Muscle layer of duodenum (tissue), 2 donors: ENCODE results near the gene OR10K1.

Experiments
- H3K27ac ChIP-seq: one replicate; pipeline ENCODE4 v1.7.0; 2013; ENCODE audit warnings: mild to moderate bottlenecking, low read length
- H3K27me3 ChIP-seq: one replicate; pipeline ENCODE4 v1.7.0; 2013; ENCODE audit warnings: low read depth, mild to moderate bottlenecking, control low read depth, low read length
- H3K36me3 ChIP-seq, 2 donors: one replicate each; pipeline ENCODE4 v1.7.0; 2013; ENCODE audit warnings: low read length in 2 of 2, control low read depth in 1 of 2, mild to moderate bottlenecking in 1 of 2; ENCODE audit not compliant: insufficient read depth in 2 of 2, control insufficient read depth in 1 of 2
- H3K4me1 ChIP-seq, 2 donors: one replicate each; pipeline ENCODE4 v1.7.0; 2013; ENCODE audit warnings: low read length in 2 of 2, mild to moderate bottlenecking in 2 of 2, control low read depth in 1 of 2, moderate library complexity in 1 of 2; ENCODE audit not compliant: insufficient read depth in 2 of 2, control insufficient read depth in 1 of 2
- H3K4me3 ChIP-seq, 2 donors: one replicate each; pipeline ENCODE4 v1.7.0; 2013; ENCODE audit warnings: low read length in 2 of 2, low read depth in 1 of 2, mild to moderate bottlenecking in 1 of 2
- H3K9me3 ChIP-seq, 2 donors: one replicate each; pipeline ENCODE4 v1.7.0; 2013; ENCODE audit warnings: low read length in 2 of 2, control low read depth in 1 of 2, mild to moderate bottlenecking in 1 of 2; ENCODE audit not compliant: control insufficient read depth in 1 of 2
- donor health status: healthy.

OR10K1 gene

GRCh38 chr1:158458263-158458662 lies 3.4 kb upstream of the OR10K1 start:
- Histone ChIP-seq H3K27me3 (no peaks in the 10 kb centered on the region), H3K36me3 (no peaks in the 10 kb centered on the region), H3K27ac (no peak overlapping the region), H3K4me3 (no peak overlapping the region), H3K9me3 (no peaks in the 10 kb centered on the region), H3K4me1 (no peaks in the 10 kb centered on the region)

GRCh38 chr1:158471920-158472319 lies 10.3 kb downstream of the OR10K1 start, which contains the start of gene OR10R2:
OR10R2 (plus strand) TSS chr1:158472220; CDS start chr1:158472326, 106 bp downstream.
- no peaks in the 10 kb centered on the region for H3K27me3 ChIP-seq

GRCh38 chr1:158485455-158485854 lies 23.8 kb downstream of the OR10K1 start:
- H3K27ac ChIP-seq, result no peak overlapping the region
- H3K4me3 ChIP-seq, result no peak overlapping the region
- H3K9me3 ChIP-seq, result peaks cover 0 to 2% of the 10 kb centered on the region in 2 donors
- H3K4me1 ChIP-seq, result no peaks in the 10 kb centered on the region
- H3K27me3 ChIP-seq, result no peaks in the 10 kb centered on the region
- no peaks in the 10 kb centered on the region for H3K36me3 ChIP-seq

More at GRCh38 chr1:158471920-158472319, 10.3 kb downstream of the OR10K1 start, which contains the start of gene OR10R2:
- H3K36me3 ChIP-seq, result no peaks in the 10 kb centered on the region
- H3K4me1 ChIP-seq, result no peaks in the 10 kb centered on the region
- no peak within 1 kb of the TSS for H3K27ac ChIP-seq
- H3K9me3 ChIP-seq, result no peaks in the 10 kb centered on the region
- no peak within 1 kb of the TSS for H3K4me3 ChIP-seq

GRCh38 chr1:158491316-158491715 lies 29.7 kb downstream of the OR10K1 start:
- H3K4me3 ChIP-seq, result no peak overlapping the region
- H3K4me1 ChIP-seq, result no peaks in the 10 kb centered on the region
- no peaks in the 10 kb centered on the region for H3K27me3 ChIP-seq
- no peaks in the 10 kb centered on the region for H3K9me3 ChIP-seq
- H3K36me3 ChIP-seq, result no peaks in the 10 kb centered on the region
- no peak overlapping the region for H3K27ac ChIP-seq

GRCh38 chr1:158493054-158493453 lies 31.4 kb downstream of the OR10K1 start:
- H3K4me3 ChIP-seq, result no peak overlapping the region
- no peak overlapping the region for H3K27ac ChIP-seq
- no peaks in the 10 kb centered on the region for H3K27me3 ChIP-seq
- no peaks in the 10 kb centered on the region for H3K36me3 ChIP-seq
- no peaks in the 10 kb centered on the region for H3K4me1 ChIP-seq
- H3K9me3 ChIP-seq, result no peaks in the 10 kb centered on the region

- H3K4me3 ChIP-seq, result no peak overlapping the region
- H3K4me1 ChIP-seq, result no peaks in the 10 kb centered on the region
- H3K9me3 ChIP-seq, result no peaks in the 10 kb centered on the region
- H3K36me3 ChIP-seq, result no peaks in the 10 kb centered on the region
- no peak overlapping the region for H3K27ac ChIP-seq
- H3K27me3 ChIP-seq, result no peaks in the 10 kb centered on the region
These were observed 33.2 kb downstream of the OR10K1 start for GRCh38 chr1:158494796-158495195.

- no peaks in the 10 kb centered on the region for H3K36me3 ChIP-seq
- no peak overlapping the region for H3K4me3 ChIP-seq
- no peaks in the 10 kb centered on the region for H3K27me3 ChIP-seq
- H3K27ac ChIP-seq, result no peak overlapping the region
- no peaks in the 10 kb centered on the region for H3K4me1 ChIP-seq
- no peaks in the 10 kb centered on the region for H3K9me3 ChIP-seq
These were observed 34.7 kb downstream of the OR10K1 start for GRCh38 chr1:158496374-158496773.

- Histone ChIP-seq H3K27me3 (no peaks in the 10 kb centered on the region), H3K4me3 (no peak overlapping the region), H3K27ac (no peak overlapping the region), H3K9me3 (peaks cover 0 to 3% of the 10 kb centered on the region in 2 donors), H3K36me3 (no peaks in the 10 kb centered on the region), H3K4me1 (no peaks in the 10 kb centered on the region)
These were observed 44.8 kb downstream of the OR10K1 start for GRCh38 chr1:158506369-158506987.

- Histone ChIP-seq H3K4me1 (no peaks in the 10 kb centered on the region), H3K36me3 (no peaks in the 10 kb centered on the region), H3K4me3 (no peak overlapping the region), H3K27ac (no peak overlapping the region), H3K9me3 (no peaks in the 10 kb centered on the region), H3K27me3 (no peaks in the 10 kb centered on the region)
These were observed 45.9 kb downstream of the OR10K1 start for GRCh38 chr1:158507511-158507910.

- no peaks in the 10 kb centered on the region for H3K36me3 ChIP-seq
- H3K27me3 ChIP-seq, result no peaks in the 10 kb centered on the region
- no peaks in the 10 kb centered on the region for H3K9me3 ChIP-seq
- H3K4me1 ChIP-seq, result no peaks in the 10 kb centered on the region
- no peak overlapping the region for H3K27ac ChIP-seq
- H3K4me3 ChIP-seq, result no peak overlapping the region
These were observed 48.0 kb downstream of the OR10K1 start for GRCh38 chr1:158509471-158510156.

- Histone ChIP-seq H3K4me3 (no peak overlapping the region), H3K27me3 (no peaks in the 10 kb centered on the region), H3K36me3 (no peaks in the 10 kb centered on the region), H3K9me3 (peaks cover 0 to 3% of the 10 kb centered on the region in 2 donors), H3K4me1 (no peaks in the 10 kb centered on the region), H3K27ac (no peak overlapping the region)
These were observed 55.3 kb downstream of the OR10K1 start for GRCh38 chr1:158516966-158517365.
